Putamen (tissue), 1 donor: ENCODE measurements around the gene FAM186B.
"Not testable (repeated sequence)": the region's sequence is repeated elsewhere in the genome, so short reads cannot be mapped to it uniquely, and the experiment has no call there.

Experiments used
- DNase-seq: peaks from one replicate; pipeline ENCODE4 v3.0.0-alpha.2; 2016; ENCODE audit warnings: low spot score

FAM186B gene, protein sequence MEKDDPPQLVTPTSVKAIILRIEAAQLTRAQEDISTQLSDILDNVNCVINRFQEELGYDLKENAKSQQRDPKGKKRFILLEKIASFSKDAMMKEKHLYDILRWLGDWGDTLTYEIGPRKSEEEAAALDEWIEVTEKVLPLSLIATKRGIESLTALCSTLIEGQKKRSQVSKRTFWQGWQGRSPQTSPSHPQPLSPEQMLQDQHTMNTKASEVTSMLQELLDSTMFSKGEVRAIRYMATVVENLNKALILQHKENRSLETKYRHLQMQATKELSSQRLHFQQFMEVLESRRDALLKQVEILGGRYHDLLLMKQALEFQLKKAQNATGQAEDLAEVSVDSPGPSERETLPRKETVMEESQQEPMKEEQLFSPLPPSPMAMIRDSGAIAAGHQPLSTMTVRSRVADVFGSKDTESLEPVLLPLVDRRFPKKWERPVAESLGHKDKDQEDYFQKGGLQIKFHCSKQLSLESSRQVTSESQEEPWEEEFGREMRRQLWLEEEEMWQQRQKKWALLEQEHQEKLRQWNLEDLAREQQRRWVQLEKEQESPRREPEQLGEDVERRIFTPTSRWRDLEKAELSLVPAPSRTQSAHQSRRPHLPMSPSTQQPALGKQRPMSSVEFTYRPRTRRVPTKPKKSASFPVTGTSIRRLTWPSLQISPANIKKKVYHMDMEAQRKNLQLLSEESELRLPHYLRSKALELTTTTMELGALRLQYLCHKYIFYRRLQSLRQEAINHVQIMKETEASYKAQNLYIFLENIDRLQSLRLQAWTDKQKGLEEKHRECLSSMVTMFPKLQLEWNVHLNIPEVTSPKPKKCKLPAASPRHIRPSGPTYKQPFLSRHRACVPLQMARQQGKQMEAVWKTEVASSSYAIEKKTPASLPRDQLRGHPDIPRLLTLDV

GRCh38 chr12:49605539-49605938, at the start of gene FAM186B:
Gene FAM186B (minus strand): TSS chr12:49605639. CDS start chr12:49605477, 162 bp downstream.
- not testable (repeated sequence) for DNase-seq

DNA sequence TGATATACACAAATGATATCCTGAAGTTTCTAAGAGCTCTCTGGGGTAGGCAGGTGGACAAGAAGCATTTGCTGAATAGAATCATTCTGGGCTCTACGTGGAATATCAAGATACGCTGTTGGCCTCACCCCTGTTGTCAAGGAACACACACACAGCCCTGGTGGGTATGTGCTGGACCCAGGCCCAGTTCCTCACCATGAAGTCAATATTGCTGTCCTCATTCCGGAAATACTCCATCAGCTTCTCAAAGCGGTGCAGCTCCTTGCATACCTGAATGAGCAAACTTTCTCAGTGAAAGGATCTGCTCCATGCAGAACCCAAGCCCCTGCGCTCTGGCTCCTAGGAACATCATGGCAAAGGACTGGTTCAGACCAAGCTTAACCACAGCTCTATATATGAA, 49.3 kb upstream of the FAM186B start:
- no peak for DNase-seq

DNA sequence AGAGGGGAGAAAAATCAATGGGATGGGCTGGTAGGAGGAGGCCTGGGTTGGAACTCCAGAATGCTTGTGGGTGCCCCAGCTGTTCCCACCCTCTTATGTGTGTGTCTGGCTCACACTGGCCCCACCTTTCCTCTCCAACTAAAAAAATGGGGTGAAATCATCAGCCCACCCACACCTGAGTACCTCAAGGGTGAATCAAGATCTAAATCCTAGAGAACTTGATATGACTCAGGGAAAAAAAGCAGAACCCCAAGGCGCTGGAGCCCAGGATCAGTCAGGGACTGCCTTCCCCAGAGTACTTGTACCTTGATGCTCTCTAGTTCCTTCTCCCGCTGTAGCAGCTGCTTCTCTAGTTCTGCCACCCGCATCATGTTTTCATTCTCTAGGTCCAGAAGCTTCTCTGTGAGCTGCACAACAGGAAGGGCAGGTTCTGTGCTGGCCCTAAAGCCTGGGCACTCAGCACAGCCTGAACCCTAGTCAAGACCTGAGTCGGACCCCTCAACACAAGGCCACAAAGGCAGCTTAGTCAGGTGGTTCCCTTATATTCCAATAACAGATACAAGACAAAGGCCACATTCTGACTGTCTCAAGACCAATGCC, 47.6 kb upstream of the FAM186B start:
- no peak for DNase-seq

- no peak for DNase-seq
Observed at GRCh38 chr12:49651855-49652254, 46.4 kb upstream of the FAM186B start.

GRCh38 chr12:49649892-49650291, 44.5 kb upstream of the FAM186B start:
- no peak for DNase-seq

- DNase-seq, result no peak
Observed at GRCh38 chr12:49649445-49649844, 44.0 kb upstream of the FAM186B start.

DNA sequence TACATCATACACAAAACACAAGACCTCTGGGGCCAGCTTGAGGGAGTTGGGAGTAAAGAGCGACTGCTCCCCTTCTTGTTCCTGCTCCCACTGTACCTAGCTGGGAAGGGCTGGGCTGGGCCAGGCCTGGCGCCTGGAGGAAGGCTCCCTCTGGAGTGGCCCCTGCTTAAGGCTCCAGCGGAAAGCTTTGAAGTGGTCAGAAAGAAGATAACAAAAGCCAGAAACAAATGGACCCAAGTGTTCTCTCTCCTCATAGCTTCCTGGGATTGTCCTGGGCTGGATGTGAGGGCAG, 43.2 kb upstream of the FAM186B start:
- no peak for DNase-seq

DNA sequence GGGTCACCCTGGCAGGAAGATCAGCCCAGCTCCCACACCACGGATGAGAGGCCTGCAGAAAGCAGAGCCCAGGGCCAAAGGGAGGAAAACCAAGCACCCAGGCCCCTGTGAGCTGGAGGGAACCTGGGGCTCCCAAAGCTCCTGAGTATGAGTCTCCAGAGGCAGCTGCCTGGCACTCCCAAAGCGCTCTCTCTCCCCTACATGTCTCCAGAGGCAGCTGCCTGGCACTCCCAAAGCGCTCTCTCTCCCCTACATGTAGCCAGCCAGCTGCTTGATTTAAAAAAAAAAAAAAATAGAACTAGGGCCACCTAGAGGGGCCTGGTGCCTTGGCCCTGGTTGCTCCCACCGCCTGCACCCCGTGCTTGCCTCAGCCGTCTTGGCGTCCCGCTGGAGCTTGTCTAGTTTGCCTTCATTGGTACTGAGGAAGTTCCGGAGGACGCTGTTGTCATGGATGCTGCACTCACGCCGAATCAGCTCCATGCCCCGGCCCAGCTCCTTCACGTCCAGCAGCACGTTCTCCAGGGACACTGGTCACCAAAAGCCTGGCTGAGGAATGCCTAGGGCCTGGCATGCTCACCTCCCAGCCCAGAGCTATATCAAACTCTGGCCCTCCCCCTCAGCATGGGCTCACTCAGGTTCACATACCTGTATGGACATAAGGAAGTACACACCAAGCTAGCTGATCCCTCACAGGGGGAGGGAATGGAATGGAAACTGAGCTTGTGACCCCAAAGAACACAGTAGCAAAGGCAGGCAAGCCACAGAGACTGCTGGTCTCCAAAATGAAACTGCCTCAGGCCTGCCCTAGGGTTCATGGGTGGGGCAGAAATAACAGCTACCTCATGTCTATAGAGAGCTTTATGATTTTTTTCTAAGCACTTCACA, 42.6 kb upstream of the FAM186B start:
- DNase-seq, result no peak

DNA sequence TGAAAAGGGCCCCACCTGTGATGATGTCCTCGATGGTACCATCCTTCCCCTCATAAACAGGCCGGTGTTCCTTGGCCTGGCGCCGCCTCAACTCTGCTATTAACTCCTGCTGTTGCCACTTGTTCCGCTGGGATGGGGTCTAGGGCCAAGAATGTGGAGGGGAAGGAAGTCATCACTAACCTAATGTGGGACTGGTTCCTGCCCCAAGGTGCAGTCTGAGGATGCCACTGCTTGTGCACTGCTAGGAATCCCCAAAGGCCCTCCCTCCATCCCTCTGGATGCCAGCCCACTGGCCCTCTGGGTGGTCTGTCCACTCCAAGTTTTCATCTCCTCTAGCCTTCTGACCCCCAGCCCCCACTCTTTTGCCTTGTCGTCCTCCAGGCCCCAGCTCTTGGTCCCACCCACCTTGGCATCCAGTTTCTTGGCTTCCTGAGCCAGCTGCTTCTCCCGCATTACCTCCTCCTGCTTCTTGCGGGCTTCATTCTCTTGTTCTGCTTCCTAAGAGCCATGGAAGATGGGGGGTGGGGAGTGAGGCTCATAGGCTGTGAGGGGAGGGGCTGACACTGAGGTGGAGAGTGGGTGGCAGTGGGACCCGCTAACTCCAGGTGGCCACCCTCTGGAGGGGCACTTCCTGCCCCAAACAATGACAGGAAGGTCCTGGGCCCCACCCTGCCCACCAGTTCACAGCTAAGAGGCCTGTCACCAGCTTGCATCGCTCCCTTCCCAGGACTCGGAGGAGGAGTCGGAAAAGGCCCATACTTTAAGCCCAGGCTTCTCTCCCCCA, 41.6 kb upstream of the FAM186B start:
- no peak for DNase-seq

- no peak for DNase-seq
Observed at GRCh38 chr12:49646331-49646830, 40.9 kb upstream of the FAM186B start.

- no peak for DNase-seq
Observed at GRCh38 chr12:49645146-49646039, 40.0 kb upstream of the FAM186B start.

DNA sequence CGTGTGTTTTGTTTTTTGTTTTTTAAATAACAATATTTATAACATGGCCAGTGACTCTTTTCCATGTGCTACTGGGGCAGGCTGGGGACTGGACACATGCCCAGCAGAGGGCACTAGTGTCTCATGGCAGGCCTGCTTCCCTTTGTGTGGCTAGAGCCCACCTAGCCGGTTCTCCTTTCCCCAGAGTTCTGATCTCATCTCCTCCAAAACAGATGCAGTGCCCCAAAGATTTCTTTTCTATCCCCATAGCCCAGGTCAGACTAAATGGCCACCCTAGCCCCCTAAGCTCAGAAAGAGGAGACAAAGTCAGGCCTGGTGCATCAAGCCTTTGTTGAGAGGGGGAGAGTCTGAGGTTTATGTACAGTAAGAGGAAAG, 39.2 kb upstream of the FAM186B start:
- DNase-seq, result peak; percentile 76

DNA sequence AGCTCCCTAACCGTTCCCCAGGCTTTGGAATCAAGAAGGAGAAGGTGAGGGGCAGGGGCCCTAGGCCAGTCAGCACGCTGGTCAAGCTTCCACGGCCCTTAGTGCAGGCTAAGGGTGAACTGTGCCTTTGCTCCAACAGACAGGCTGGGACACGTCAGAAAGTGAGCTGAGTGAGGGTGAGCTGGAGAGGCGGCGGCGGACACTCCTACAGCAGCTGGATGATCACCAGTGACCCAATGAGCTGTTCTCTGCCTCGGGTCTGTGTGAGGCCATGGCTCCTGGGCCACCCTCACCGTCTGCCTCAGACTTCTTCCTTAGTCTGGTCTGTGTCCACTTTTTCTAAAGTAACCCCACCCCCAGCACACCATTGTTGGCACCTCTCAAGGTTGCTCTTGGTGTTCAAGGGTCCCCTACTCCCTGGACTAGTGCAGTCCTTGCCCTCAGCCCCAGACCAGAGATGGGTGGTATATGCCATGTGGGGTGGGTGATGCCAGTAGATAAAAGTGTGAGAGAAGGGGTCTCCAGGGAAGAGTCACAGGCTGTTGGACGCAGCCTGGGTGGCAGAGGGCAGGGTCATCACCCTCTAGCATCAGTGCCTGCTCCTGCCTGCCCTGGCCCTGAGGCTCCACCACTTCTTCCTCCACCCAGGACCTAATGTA, 38.7 kb upstream of the FAM186B start:
- DNase-seq, result no peak

GRCh38 chr12:49643135-49643534, 37.7 kb upstream of the FAM186B start:
- DNase-seq, result no peak

GRCh38 chr12:49642370-49642802, 36.9 kb upstream of the FAM186B start:
- no peak for DNase-seq

DNA sequence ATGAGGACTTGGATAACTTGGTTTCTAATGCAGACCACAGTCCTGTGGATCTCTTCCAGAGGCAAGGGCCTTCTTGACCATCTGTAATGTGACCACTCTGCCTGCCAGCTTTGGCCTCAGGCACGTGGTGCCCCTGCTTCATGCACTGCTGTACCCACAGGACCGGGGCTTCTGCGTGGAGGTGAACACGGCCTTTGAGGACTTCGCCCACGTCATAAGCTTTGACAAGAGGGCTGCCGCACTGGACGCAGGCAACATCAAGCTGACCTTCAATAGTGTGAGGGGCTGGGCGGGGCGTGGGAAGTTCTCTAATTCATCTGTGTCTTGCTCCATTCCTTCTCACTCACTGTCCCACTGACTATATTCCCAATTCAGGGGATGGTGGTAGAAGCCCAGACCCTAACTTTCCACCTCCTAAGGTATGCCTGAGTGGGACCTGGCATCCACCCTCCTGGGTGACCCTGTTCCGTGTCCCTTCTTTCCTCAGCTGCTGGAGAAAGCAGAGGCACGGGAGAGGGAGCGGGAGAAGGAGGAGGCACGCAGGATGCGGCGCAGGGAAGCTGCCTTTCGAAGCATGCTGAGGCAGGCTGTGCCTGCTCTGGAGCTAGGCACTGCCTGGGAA, 36.4 kb upstream of the FAM186B start:
- DNase-seq, result no peak

DNA sequence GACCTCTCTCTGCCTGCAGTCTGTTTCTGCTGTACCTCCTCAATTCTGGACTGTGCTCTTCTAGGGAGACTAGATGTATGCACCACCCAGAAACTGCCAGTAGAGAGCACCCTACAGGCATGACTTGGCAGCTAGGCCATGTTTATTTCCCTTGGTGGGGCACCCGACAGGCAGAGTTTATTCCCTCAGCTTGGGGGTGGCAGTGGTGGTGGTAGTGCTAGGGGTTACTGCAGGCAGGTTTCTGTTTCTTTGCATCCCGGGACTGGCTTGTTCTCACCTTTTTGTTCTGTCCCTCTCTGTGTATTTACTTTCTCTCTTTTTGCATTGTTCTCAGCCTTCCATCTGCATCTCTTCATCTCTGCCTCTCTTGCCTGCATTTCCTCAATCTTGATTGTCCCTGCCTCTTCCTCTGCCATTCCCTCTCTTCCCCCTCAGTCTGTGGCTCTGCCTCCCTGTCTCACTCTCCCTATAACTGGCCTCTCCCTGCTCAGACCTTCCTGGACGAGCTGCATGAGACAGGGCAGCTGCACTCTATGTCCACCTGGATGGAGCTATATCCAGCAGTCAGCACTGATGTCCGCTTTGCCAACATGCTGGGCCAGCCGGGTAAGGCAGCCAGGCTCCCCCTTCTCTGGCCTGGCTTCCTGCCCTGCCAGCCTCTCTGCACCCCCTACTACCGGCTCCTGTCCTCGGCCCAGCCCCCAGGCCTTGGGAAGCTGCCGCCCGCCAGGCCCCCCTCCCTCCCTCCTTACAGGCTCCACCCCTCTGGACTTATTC, 31.7 kb upstream of the FAM186B start:
- DNase-seq, result peak; percentile 61

DNA sequence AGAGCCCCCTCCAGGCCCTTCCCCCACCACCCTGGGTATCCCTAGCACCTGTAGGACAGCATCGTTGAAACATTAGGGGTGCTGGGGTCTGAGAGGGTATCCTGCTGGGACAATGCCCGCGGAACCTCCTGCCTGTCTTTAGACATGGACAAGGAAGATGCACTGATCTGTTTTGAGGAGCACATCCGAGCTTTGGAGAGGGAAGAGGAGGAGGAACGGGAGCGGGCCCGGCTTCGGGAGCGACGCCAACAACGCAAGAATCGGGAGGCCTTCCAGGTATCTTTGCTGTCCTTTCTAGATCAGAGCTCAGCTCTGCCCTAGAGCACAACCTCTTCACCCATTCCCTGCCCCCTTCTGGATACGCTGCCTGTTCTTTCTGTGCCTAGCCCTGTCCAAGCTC, 31.1 kb upstream of the FAM186B start:
- DNase-seq, result no peak
